GM18951 (cell line): Measurements from ENCODE around the gene PRPF6.
"Not testable (repeated sequence)": the region's sequence is repeated elsewhere in the genome, so short reads cannot be mapped to it uniquely, and the experiment has no call there.

Experiments
- POLR2A ChIP-seq: IDR thresholded peaks from 4 replicates; pipeline ENCODE4 v1.6.1; 2011; ENCODE audit warnings: mild to moderate bottlenecking; ENCODE audit not compliant: insufficient read length, insufficient read depth; ENCODE audit errors: extremely low read depth
- in situ Hi-C: fragments of 300-500 bp; cut with MboI; formaldehyde crosslinking; loops from one replicate; pipeline ENCODE4 v1.12.0; 2022; ENCODE audit warnings: low sequenced_read_pairs, mixed read lengths, inconsistent platforms; ENCODE audit not compliant: unreplicated experiment

Gene PRPF6

GRCh38 chr20:64010711-64011237 is 29.8 kb downstream of the PRPF6 start:
- in situ Hi-C loops, result no loop called here
- TF ChIP-seq POLR2A, result no peak

DNA sequence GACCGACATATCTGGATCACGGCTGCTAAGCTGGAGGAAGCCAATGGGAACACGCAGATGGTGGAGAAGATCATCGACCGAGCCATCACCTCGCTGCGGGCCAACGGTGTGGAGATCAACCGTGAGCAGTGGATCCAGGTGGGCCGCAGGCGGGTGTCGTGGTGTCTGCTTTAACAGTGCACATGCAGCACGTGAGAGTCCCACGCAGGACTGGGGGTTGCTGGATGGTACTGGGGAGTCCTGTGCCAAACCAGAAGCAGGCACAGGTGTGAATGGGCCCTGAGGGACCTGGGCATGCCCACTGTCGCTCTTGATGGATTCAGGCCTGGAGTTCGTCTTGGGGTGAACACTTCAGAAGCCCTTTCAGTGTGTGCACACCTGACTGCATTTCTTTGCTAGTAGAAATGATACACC is 30.4 kb downstream of the PRPF6 start:
- TF ChIP-seq POLR2A, result no peak
- in situ Hi-C loops, result no loop called here

DNA sequence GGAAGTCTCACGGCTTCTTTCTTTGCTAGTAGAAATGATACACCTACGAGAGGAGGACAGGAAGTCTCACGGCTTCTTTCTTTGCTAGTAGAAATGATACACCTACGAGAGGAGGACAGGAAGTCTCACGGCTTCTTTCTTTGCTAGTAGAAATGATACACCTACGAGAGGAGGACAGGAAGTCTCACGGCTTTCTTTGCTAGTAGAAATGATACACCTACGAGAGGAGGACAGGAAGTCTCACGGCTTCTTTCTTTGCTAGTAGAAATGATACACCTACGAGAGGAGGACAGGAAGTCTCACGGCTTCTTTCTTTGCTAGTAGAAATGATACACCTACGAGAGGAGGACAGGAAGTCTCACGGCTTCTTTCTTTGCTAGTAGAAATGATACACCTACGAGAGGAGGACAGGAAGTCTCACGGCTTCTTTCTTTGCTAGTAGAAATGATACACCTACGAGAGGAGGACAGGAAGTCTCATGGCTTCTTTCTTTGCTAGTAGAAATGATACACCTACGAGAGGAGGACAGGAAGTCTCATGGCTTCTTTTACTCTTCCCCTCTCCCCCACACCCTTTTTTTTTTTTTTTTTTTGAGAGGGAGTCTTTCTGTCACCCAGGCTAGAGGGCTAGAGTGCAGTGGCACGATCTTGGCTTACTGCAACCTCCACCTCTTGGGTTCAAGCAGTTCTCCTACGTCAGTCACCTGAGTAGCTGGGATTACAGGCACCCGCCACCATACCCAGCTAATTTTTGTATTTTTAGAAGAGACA is 31.6 kb downstream of the PRPF6 start:
- in situ Hi-C loops, result not testable (repeated sequence)

GRCh38 chr20:64015635-64016034 is 34.7 kb downstream of the PRPF6 start:
- no peak for TF ChIP-seq POLR2A
- in situ Hi-C loops, result no loop called here

- TF ChIP-seq POLR2A, result no peak
- in situ Hi-C loops, result no loop called here
These were observed 40.4 kb downstream of the PRPF6 start for GRCh38 chr20:64021124-64021975.

DNA sequence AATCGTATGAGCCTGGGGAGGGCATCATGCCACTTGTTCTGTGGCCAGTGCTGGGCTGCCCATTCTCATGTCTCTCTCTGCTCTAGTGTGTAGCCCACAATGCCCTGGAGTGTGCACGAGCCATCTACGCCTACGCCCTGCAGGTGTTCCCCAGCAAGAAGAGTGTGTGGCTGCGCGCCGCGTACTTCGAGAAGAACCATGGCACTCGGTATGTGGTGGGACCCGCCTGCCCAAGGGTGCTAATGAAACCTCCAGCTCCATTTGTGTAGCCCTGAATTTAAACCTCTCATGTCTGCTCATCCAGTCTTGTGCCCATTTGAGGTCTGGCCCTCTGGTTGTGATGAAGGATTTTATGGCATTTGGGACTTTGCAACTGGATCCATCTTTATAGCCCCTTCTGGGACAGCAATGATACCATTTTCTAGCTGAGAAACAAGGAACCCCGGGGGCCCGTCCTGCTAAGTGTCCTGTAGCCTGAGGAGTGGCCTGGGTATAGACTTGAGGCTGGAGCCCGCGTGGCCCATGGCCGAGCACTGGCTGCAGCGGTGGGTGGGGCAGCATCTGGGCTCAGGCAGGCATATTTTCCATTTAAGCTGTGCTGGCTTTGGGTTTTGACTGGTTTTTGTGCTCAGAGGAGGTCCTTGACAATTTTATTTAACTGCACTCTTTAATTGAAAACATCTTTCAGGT is 41.9 kb downstream of the PRPF6 start:
- in situ Hi-C loops, result no loop called here
- TF ChIP-seq POLR2A, result no peak

DNA sequence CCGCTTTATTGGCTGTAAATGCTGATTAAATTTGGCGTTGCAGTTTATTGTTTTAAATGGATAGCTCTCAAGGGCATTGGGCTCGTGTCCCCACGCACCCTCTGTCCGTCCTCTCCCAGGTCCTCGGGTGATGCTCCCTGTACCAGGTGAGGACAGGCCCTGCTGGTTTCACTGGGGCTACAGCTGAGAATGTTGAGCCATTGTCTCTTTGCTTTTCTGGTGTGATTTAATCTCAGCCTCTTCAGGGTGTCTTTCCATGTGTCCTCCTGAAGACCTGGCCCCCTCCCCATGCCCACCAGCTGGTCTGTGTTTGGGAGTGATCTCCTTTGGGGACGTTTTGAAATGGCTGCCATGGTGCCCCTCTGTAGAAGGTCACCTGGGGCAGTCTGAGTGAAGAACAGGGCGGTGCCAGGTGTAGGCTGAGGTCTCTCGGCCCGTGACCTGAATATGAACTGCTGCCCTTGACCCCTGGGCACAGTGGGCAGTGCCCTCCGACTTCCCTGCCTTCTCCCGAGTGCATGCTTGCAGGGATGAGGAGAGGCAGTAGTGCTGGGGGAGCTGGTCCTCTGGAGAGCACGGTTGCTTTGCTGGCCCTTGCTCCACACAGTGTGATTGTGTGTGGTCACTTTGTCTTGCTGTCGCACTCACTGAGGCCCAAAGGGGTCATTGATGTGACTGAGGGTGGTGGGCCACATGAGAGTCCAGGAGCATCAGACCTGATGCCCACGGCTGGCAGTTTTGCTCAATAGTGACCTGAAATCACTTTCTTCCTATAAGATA is 42.6 kb downstream of the PRPF6 start:
- in situ Hi-C loops, result no loop called here
- no peak for TF ChIP-seq POLR2A

- TF ChIP-seq POLR2A, result no peak
- in situ Hi-C loops, result no loop called here
These were observed 43.4 kb downstream of the PRPF6 start for GRCh38 chr20:64024141-64024990.

- TF ChIP-seq POLR2A, result no peak
- in situ Hi-C loops, result no loop called here
These were observed 44.3 kb downstream of the PRPF6 start for GRCh38 chr20:64025101-64025825.

GRCh38 chr20:64025826-64026412 is 45.0 kb downstream of the PRPF6 start:
- no peak for TF ChIP-seq POLR2A
- in situ Hi-C loops, result no loop called here
